Neural crest cell (in vitro differentiated cells): ENCODE results near the gene TMEM131L. TPM values are rescaled to one million over a fixed set of nuclear protein-coding genes. Genes with fewer than 3 reads are reported as not detected.

ENCODE experiments used
- DNase-seq: peaks from one replicate; pipeline ENCODE4 v3.0.0; 2021; ENCODE audit warnings: low read depth, mixed read lengths, low spot score
- H3K27ac Mint-ChIP-seq: one replicate; pipeline ENCODE4 v1.8.0; 2021; ENCODE audit warnings: mild to moderate bottlenecking, mixed read lengths; ENCODE audit not compliant: unreplicated experiment
- H3K27me3 Mint-ChIP-seq: 2 replicates; pipeline ENCODE4 v1.8.0; 2021; ENCODE audit warnings: low read depth, mild to moderate bottlenecking, mixed read lengths
- H3K36me3 Mint-ChIP-seq: 2 replicates; pipeline ENCODE4 v1.8.0; 2021; ENCODE audit warnings: low read depth, mild to moderate bottlenecking, mixed read lengths
- H3K4me1 Mint-ChIP-seq: 2 replicates; pipeline ENCODE4 v1.8.0; 2021; ENCODE audit warnings: mixed read lengths
- H3K4me3 Mint-ChIP-seq: one replicate; pipeline ENCODE4 v1.8.0; 2021; ENCODE audit warnings: mild to moderate bottlenecking, mixed read lengths
- H3K9me3 Mint-ChIP-seq: 2 replicates; pipeline ENCODE4 v1.8.0; 2021; ENCODE audit warnings: mixed read lengths
- total RNA-seq: library from RNA; stranded (reverse); gene quantifications from 2 replicates; pipeline ENCODE4 v1.2.1, GENCODE V29; 2021
- TF ChIP-seq, protein P1 (sequence below): fragments of 200-600 bp; sonication (generic); conservative IDR thresholded peaks from 2 replicates; pipeline ENCODE4 v1.5.0; 2021; ENCODE audit warnings: antibody characterized with exemption, mild to moderate bottlenecking

The TMEM131L gene
- total RNA-seq, 1 donor from 2014 or later, result 36.1 TPM

DNA sequence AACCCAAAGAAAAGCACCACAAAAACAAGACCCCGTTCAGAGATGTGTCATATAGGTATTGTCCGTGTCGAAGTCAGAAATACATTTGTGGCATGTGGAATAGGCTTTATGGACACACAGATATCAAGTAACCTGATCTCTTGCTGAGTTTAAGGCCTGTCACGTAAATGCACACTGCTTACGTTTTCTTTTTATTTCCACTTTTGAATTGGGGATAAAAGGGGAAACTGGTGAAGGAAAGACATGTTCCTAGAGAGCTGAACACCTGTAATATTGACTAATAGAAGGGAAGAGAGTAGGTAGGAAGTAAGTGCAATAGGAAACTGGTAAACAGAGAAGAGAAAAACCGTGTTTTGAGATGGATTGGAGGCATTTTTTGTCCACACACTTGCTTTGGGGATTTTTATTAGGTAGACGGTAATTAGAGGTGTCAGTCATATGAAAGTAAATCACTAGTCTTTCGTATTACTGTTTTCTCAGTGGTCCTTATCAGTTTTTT, 24.9 kb downstream of the TMEM131L start:
- Mint-ChIP-seq H3K4me1 (peaks cover 56% of the 10 kb centered on the region), H3K27me3 (no peaks in the 10 kb centered on the region), H3K27ac (no peak overlapping the region), H3K36me3 (peaks cover 2% of the 10 kb centered on the region), H3K4me3 (no peak overlapping the region), H3K9me3 (no peaks in the 10 kb centered on the region)
- no peak for DNase-seq
- TF ChIP-seq, protein P1, sequence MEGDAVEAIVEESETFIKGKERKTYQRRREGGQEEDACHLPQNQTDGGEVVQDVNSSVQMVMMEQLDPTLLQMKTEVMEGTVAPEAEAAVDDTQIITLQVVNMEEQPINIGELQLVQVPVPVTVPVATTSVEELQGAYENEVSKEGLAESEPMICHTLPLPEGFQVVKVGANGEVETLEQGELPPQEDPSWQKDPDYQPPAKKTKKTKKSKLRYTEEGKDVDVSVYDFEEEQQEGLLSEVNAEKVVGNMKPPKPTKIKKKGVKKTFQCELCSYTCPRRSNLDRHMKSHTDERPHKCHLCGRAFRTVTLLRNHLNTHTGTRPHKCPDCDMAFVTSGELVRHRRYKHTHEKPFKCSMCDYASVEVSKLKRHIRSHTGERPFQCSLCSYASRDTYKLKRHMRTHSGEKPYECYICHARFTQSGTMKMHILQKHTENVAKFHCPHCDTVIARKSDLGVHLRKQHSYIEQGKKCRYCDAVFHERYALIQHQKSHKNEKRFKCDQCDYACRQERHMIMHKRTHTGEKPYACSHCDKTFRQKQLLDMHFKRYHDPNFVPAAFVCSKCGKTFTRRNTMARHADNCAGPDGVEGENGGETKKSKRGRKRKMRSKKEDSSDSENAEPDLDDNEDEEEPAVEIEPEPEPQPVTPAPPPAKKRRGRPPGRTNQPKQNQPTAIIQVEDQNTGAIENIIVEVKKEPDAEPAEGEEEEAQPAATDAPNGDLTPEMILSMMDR, result no peak

DNA sequence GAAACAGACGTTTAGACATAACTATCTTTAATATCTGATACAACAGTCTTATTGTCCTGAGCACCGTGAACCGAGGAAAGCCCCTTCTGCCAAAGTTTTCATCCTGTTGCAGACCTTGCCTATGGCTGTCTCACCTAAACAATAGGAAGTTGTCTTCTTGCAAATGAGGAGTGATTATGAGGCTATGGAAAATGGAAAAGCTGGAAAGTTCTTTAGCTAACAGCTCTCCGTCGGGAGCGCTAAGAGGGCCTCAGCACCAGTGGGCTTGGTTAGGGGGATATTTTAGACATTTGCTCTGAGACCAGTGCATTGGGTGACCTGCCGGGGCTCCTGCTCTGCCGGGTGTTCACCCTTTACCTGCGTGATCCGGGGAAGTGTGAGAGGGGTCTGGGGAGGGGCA, 28.4 kb downstream of the TMEM131L start:
- Mint-ChIP-seq H3K4me3 (no peak overlapping the region), H3K36me3 (peaks cover 2% of the 10 kb centered on the region), H3K9me3 (no peaks in the 10 kb centered on the region), H3K4me1 (peaks cover 55% of the 10 kb centered on the region), H3K27me3 (no peaks in the 10 kb centered on the region), H3K27ac (no peak overlapping the region)
- no peak for DNase-seq
- TF ChIP-seq, protein P1, result no peak

DNA sequence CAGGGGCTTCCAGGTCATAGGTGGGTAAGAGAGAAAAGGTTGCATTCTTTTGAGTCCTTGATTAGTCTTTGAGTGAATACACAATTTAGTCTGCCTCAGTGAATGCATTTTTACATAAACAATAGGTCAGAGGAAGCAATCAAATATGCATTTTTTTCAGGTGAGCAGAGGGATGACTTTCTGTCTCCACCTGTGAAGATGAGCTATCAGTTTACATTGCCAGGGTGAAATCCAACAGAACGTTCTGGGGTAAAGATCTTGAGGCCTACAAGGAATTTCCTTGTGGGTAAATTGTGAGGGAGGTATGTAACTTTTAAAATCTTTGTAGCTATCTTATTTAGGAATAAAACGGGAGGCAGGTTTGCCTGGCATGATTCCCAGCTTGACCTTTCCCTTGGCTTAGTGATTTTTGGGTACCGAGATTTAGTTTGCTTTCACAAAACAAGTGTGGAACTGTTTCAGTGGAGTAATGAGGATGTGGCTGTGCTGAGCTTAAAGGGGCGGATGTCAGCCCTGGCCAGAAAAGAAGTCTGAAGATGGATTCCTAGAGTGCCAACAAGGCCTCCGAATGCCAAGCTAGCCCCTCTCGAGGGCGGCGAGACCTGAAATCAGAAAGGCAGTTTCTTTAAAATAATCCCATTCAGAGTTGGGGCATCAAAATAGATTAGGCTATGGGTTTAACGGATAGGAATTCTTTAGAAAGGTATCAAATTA, 29.5 kb downstream of the TMEM131L start:
- no peak for DNase-seq
- no peak overlapping the region for H3K27ac Mint-ChIP-seq
- H3K4me3 Mint-ChIP-seq, result no peak overlapping the region
- no peaks in the 10 kb centered on the region for H3K9me3 Mint-ChIP-seq
- H3K36me3 Mint-ChIP-seq, result peaks cover 2% of the 10 kb centered on the region
- TF ChIP-seq, protein P1, result no peak
- peaks cover 58% of the 10 kb centered on the region for H3K4me1 Mint-ChIP-seq
- no peaks in the 10 kb centered on the region for H3K27me3 Mint-ChIP-seq

DNA sequence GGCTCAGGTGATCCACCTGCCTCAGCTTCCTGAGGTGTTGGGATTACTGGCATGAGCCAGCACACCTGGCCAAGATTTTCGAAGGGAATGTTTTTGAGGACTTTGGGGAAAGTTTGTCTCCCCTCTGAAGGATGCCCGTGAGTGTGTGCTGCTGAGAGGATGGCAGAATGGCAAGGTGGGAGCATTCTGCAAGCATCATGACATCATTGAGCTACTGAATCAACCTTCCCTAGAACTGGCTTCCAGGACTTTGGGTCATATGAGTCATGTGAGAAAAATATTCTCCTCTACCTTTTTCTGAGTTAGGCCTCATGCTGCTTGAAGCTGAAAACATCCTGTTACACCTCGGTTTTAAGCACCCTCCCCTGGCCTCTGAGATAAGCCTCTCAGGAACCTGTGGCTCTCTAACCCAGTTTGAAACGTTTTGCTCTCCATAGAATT, 31.0 kb downstream of the TMEM131L start:
- peaks cover 59% of the 10 kb centered on the region for H3K4me1 Mint-ChIP-seq
- no peak for DNase-seq
- TF ChIP-seq, protein P1, result no peak
- no peak overlapping the region for H3K4me3 Mint-ChIP-seq
- peaks cover 2% of the 10 kb centered on the region for H3K36me3 Mint-ChIP-seq
- H3K27me3 Mint-ChIP-seq, result no peaks in the 10 kb centered on the region
- no peaks in the 10 kb centered on the region for H3K9me3 Mint-ChIP-seq
- no peak overlapping the region for H3K27ac Mint-ChIP-seq

DNA sequence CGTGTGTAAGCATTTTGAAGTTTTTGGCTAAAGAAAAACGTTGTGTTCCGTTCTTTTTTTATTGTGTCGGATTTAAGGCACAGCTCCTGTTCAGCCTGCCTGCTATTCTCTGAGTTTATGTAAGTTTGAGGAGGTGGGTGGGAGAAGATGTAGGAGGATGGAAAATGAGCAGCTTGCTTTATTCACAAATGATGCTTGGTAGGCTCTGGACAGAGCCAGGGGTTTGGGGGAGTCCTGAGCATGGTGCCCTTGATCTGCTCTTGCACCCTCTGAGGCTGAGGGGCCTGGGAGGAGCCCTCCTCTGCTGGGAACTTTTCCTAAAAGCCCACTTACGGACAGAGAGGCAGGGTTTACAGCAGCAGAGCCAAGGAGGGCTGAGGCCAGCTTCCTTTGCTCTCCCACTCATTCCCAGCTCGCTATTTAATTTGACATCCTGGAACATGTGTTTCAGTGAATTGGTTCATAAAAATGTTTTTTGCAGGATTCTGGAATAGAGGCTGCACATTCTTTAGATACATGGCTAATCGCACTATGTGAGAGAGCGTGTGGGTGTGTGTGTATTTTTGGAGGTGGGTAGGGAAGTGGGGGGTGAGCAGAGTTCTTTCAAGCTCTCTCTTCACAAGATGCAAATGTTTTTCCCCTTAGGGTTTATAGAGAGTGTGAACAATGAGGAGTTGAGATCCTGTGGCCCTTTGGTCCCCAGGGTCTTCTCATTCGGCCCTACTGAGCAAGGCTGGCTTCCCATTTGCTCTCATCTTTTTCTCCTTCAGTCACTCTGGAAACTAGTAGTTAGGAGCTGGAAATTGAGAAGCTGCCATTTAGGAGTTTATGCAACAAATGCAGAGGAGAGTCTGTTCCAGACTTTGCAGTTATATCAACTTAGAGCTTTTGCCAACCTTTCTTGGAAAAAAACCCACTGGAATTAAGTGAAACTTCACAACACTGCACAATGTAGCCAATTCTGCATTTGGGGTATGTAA, 32.1 kb downstream of the TMEM131L start:
- peak overlapping the region; percentile 9 for H3K4me3 Mint-ChIP-seq
- no peak for DNase-seq

More for the DNA sequence above, 32.1 kb downstream of the TMEM131L start:
- H3K36me3 Mint-ChIP-seq, result no peaks in the 10 kb centered on the region
- H3K4me1 Mint-ChIP-seq, result peaks cover 55% of the 10 kb centered on the region
- no peaks in the 10 kb centered on the region for H3K27me3 Mint-ChIP-seq
- TF ChIP-seq, protein P1, result no peak
- H3K9me3 Mint-ChIP-seq, result no peaks in the 10 kb centered on the region
- peak overlapping the region; percentile 51 for H3K27ac Mint-ChIP-seq
